Activated T-cell treated with anti-CD3 and anti-CD28 coated beads for 4 hours (primary cell): ENCODE measurements around the gene HHIPL1.
A peak's percentile ranks its signal among the peaks of the same experiment; 100 is the strongest.

ENCODE experiments used
- DNase-seq: peaks from one replicate; pipeline ENCODE4 v3.0.0-alpha.2; 2020

Gene HHIPL1

DNA sequence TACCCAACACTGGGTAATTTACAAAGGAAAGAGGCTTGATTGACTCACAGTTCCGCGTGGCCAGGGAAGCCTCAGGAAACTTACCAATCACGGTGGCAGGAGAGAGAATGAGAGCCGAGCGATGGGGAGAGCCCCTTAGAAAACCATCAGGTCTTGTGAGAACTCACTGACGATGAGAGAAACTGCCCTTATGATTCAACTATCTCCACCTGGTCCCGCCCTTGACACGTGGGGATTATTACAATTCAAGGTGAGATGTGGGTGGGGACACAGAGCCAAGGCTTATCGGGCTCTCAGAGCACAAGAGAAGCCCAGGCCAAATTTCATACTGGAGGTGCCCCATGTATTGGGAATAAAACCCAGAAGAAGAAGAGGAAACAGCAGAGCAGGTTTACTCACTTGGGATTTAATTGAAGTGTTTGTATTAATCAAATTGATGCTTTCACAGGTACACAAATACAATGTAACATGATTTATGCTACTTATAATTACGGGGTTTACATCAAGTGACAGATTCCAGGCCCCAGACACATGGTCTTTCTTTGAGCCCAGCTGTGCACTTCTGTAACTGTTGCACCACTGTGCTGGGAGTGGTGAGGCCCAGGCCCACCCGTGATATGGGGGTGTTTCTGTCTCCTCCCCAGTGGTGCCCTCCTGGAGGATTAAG is 32.7 kb upstream of the HHIPL1 start:
- DNase-seq, result no peak

DNA sequence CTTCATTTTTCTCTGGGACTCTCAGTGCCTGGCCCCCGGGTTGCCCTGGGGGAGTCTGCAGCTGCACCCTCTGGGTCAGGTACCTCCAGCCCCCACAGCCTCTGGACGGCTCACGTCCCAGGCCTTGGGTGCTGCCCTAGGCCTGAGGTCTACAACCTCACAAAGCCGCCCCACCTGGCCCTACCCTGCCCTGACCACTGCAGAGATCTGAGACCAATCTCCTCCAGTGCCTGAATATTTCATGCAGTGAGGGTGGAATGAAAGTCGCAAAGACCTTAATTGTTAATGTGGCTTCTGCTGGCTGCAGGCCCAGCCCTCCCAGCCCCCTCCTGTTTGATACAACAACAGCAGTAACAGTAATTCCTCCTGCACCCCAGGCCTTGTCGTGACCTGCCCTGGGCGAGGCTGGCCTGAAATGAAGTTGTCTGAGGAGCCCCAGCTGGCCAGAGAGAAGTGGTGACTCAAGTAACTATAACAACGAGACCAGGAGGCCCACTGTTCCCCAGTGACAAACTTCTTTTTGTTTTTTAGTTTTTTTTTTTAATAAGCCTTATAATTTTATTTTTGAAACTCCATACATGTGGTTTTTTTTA is 32.1 kb upstream of the HHIPL1 start:
- DNase-seq, result no peak

DNA sequence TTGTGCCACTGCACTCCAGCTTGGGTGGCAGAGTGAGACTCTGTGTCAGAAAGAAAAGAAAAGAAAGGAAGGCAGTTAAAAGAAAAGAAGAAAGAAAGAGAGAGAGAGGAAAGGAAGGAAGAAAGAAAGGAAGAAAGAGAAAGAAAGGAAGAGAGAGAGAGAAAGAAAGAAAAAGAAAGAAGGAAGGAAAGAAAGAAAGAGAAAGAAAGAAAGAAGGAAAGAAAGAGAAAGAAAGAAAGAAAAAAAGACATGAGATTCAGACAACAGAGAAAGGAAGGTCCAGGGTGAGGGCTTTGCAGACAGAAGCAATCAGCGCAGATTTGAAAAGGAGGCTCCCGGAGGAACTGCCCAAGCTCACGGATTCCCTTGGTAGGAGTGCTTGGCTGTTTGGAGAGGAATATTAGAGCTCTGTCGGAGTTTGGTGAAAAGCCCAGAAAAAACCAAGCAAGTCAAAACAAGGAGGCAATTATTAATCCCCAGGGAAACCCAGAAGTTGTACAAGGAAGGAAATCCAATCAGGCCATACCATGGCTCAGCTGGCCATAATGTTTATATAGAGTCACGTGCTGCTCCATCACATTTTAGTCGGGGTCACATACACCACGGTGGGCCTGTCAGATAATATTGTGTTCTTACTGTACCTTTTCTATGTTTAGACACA is 29.3 kb upstream of the HHIPL1 start:
- no peak for DNase-seq

DNA sequence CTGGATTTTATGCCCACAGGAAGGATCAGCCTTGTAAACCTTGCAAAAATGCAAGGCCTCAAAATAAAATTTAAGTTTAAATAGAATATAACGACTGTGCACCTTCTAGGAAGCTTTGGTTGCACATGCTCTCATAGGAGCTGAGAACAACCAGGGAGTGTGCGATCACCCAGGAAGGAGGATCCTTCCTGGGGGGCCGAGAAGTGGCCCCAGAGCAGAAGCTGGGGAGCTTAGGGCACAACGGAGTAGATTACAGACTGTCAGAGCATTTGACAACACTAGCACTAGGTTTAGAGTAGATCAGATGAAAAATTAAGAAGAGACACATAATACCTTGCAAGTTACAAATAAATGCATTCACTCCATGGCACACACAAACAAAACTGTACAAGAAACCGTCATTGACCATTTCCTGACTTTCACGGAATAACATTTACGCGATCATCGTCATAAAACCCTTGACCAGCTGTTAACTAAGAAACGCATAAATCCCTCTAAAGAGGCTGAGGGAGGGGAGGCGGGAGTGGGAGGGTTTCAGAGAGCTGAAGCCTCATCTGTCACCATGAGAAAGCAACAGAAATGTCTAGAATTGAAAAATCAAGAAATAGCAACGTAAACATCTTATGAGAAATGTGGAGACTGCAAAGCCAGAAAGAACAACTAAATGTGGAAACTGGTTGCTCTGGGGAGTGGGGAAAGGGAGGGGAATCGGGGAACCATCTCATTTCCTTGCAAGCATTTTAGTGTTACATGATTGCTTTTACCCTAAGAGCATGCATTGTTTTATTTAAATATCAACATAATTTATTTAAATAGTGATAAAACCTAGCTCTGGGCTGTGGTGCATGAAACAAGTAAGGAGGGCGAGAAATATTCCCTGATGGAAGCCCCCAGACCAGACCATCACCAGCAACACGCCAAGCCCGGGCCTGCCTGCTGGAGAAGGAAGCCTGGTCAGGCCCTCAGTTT is 27.8 kb upstream of the HHIPL1 start:
- DNase-seq, result no peak

DNA sequence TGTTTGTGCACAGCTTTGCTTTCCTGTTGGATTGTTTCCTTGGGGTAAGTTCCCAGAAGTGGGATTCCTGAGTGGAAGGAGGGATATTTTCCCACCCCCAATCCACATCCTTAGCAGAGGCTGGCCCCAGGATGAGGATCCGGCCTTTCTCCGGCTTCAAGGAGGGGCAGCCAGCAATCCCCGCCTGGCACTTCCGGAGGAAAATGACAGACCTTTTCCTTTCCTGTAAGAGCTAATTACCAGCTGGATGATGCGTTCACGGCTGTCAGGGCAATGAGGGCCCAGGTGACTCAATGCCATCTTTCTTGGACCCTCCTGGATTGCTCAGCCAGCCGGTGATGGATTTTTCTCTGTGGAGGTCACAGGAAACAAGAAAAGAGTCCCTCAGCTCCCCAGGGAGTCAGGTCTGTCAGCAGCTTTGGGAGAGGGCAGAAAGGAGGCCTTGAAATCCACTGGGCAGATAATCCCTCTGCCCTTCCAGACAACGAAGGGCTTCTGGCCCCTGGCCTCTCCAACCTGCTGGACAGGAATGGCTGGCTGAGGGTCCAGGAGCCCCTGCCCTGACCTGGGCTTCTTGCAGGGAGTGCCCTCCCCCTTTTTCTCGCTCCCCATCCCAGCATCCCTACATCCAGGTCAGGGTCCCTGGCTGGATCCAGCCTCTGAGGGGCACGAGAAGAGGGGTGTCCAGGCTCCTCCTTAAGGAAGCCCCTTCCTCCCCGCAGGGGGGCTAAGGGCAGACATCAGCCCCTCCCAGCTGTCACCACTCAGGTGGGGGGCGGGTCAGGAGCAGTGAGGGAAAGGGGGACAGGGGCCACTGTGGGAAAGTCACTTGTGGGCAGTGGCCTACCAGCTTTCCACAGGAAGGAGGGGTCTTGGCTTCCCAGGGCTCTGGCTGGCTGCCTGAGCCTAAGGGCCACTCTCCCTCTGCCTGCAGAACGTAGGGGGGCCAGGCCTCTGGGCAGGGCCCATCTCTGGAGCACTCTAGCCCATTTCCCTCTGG is 24.8 kb upstream of the HHIPL1 start:
- no peak for DNase-seq

DNA sequence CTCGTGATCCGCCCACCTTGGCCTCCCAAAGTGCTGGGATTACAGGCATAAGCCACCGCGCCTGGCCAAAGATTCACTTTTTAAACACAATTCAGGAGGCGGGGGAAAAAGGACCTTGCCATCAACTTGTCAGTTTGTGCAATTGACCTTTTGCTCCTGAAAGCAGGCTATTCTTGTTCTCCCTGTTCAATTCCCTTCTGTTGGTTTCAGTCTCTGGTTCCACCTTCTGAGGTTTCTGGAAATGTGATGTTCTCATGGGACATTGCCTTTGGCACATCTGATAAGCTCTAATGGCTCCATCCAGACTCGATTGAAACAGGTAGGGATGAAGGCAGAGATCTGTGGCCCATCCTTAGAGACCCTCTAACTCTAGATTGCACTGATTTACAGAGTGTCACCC is 23.0 kb upstream of the HHIPL1 start:
- DNase-seq, result no peak

DNA sequence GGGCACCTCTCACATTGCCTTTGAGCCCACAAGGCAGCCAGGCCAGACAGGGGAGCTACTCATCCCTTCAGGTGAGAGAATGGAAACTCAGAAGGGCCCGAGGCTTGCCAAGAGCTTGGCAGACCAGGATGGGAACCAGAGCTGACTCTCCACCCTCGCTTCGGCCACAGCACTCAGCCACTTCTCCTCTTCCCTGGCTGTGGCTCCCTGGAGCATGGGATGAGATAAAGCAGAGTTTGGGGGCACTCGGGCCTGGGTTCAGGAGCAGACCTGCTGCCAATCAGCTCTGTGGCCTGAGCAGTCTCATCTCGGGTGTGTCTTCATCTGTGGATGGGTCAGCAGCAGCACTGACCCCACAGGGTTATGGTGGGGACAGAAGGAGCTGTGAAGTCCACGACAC is 20.9 kb upstream of the HHIPL1 start:
- DNase-seq, result no peak

DNA sequence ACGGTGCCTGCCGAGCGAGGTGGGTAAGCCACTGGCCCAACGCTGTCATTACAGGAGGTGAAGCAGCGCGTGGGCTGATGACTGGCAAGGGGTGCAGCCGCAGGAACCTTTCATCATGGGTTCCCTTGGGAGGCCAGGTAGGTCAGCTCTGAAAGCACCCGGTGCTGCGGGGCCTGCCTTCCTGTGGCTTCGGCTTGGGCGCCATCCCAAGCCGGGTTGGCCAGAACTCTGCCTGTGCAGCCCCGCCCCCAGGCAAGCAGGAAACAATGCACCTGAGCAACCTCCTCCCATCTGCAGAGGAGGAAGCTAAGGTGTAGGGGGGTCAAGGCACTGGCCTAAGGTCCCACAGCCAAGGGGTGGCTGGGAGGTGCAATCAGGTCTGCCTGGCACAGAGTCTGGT is 20.0 kb upstream of the HHIPL1 start:
- DNase-seq, result no peak

DNA sequence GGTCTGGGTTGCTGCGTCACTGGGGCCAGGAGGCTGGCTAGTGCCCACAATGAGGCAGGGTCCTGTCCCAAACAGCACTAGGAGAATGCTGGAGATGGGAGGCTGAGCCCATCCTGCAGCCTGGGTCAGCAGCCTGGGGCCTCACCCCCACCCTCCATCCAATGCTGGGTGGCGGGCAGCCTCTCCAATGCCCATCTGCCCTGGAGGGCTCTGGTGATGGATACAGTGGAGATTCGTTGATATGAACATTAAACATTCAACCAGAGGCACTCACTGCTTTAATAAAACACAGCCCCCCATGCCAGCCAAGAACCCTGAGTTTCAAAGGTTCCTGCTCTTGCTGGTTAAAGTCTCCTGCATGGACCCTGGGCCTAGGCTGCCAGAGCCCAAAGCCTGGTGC is 19.5 kb upstream of the HHIPL1 start:
- no peak for DNase-seq

DNA sequence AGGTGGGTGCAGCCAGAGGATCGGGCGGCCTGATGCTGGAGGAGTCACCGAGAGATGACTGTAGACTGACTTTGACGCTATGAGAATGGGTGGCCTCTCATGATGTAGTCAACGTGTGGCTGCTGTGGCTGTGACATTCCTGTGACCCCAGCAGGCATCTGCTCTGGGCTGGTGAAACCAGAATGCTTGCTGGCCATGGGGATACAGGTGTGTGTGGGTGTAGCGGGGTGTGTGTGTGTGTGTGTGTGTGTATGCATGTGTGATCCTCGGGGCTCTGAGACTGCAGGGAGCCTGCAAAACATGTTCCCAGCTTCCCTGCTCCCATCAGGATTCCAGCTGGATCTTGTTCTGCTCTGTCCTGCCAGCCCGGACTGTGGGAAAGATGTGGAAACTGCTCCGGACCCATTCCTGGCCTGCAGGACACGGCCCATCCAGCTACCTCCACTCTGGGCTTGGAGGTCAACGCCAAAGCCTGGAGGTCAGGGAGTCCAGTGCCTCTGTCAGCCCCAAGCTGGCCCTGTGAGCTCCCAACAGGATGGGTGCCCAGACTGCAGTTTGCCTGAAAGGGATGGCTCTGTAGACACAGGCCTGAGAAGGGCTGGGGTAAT is 18.8 kb upstream of the HHIPL1 start:
- DNase-seq, result no peak

DNA sequence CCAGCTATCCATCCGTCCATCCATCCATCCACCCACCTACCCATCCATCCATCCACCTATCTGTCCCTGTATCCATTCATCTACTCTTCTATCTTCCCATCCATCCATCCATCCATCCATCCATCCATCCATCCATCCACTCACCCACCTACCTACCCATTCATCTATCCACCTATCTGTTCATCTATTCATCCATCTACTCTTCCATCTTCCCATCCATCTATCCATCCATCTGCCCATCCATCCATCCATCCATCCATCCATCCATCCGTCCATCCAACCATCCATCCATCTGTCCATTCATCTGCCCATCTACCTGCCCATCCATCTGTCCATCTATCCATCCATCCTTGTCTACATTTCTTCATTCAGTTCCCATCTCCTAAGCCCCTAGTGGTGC is 17.8 kb upstream of the HHIPL1 start:
- DNase-seq, result no peak

DNA sequence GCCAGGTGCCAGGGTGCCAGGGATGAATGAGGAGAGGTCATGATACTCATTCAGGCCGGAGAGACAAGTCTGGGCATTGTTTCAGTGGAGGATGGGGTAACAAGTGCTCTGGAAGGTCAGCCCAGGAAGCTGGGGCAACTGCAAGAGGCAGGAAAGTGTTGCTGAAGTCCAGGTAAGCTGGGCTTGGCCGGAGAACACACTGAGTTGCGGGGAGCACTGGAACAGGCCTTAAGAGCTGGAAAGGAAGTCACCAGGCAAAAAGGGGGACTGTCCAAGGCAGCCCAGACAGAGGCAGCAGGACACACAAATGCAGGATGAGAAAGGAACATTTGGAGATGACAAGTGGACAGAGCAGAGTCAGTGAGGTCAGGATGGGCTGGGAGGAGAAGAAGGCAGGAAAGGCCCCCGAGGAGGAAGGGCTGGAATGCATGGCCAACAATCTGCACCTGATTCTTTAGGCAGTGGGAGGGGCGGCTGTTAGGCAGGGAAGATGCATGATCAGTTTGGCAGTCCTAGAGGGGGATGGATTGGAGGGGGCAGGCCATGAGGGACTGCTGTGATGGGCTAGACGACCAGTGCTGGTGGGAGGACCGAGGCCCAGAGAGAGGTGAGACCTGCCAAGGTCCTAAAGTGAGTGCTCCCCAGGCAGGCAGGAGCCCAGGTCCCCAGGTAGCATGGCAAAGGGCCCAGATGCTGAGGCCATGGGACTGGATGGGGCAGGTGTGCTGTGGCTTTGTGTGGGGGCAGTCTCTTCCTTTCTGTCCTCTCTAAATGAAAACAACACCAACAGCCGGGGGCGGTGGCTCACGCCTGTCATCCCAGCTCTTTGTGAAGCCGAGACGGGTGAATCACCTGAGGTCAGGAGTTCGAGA is 17.2 kb upstream of the HHIPL1 start:
- no peak for DNase-seq

DNA sequence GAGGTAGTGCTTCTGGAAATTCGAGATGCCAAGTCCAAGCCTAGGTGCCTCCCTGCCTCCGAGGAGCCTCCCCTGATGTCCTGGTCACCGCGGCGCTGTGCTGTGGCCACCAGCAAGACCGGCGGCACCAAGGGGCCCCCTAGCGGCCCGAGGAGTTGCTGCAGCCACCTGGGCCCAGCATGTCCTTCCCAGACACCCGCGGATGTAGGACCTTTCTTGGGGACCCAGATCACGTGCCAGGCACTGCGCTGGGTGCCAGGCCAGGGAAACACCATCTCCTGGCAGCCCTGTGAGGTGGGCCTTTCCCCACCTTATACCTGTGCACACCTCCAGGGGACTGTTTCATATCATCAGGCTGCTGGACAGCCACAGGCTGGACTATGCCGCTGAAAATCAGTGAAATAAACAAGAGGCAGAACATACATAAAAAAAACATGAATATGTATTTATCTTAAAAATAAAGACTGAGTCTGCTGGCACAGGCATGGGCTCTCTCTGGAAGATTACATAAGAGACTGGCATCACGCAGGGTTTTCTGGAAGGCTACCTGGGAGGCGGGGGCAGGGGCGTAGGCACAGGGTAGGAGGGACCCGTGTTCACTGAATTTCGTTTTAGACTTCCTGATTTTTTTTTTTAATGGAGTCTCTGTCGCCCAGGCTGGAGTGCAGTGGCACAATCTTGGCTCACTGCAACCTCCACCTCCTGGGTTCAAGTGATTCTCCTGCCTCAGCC is 15.9 kb upstream of the HHIPL1 start:
- peak; percentile 37 for DNase-seq

DNA sequence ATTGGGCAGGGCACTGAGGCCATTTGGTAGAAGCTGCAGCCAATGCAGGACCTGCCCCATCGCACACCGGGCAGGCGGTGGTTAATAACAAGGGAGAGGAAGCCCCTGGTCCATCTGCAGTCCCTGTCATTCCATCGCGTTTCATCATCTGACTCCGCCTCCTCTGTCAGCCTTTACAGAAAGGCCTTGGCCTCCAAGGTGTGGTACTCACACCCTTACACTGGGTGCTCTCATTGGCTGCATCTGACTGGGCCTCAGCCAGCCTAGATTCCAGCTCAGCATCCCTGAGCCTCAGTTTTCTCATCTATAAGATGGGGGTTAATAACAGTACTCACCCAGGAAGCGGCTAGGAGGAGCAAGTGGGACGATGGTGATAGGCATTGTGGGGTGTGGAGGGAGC is 14.7 kb upstream of the HHIPL1 start:
- DNase-seq, result no peak

DNA sequence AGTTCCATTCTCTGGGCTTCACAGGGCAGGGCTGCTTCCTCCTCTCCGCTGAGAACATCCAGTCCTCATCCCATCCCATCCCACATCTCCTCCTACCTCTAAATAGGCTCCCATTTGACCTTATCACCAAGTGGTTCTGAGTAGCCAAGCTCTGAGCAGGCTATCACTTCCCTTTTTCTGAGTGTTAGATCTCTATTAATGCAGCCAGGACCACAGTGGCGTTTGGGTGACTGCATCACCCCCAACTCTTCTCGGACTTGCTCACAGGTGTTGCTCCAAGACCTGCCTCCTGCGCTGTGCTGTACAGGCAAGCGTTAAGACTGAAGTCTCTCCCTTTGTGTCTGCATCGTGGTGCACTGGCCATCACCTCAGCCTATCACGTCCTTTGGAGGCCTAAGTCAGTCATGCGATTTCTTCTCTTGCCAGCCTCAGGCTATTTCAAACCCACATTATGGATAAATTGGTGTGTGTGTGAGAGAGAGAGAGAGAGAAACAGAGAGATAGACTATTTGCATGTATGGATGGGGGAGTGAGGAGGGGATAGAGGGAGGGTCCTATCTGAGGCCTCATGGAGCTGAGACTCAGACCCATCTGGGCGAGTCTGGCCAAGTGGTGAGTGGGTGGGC is 12.4 kb upstream of the HHIPL1 start:
- DNase-seq, result no peak

DNA sequence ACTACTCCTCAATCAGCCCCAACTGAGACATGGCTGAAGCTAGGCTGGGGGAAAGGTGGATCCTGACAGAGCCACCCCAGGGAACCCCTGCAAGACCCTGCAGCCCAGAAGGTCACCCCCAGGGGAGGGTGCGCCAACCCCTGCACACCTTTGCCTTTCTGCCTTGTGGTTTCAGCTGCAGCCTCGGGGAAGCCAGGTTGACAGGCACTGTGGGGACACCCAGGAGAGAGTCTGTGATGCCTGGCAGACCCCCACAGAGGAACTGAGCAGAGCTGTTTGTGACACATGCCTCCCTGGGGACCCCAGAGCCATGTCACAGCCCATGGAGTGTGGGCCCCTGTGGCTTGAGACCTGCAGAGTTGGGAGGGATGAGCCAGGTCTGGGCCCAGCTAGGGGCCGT is 11.8 kb upstream of the HHIPL1 start:
- no peak for DNase-seq

DNA sequence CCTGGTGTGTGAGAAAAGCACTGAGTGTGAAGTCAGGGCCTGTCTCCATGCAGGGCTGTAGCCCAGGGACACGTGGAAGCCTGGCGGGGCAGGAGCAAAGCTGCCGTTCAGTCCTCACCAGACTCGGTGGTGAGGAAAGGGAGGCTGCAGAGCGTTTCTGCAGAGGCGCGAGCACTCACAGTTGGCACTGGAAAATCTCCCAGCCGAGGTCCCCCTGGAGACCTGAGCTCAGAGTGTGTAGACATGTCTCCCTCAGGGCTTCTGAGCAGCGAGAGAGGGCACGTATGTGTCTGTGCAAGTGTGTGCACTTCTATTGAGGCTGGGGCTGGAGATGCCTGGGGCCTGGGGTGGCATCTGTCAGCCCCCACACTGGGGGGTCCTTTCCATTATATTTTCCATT is 11.0 kb upstream of the HHIPL1 start:
- DNase-seq, result no peak

DNA sequence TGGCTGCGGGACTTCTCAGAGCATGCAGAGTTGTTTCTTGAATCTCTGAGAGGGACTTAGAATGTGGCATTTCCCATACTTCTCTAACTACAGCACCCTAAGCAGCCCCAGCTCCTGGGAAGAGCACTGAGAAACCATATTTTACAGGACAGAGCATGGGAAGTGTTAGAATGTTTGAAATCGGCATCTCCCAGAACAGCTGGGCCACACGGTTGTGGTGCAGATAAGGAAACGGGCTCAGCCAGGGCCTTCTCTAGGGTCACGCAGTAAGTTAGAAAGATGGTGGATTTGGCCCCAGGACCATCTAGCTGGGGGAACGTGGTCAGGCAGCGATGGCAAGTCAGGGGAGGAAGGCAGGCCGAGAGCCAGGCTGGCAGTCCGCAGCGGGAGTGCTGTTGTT is 10.5 kb upstream of the HHIPL1 start:
- DNase-seq, result no peak

DNA sequence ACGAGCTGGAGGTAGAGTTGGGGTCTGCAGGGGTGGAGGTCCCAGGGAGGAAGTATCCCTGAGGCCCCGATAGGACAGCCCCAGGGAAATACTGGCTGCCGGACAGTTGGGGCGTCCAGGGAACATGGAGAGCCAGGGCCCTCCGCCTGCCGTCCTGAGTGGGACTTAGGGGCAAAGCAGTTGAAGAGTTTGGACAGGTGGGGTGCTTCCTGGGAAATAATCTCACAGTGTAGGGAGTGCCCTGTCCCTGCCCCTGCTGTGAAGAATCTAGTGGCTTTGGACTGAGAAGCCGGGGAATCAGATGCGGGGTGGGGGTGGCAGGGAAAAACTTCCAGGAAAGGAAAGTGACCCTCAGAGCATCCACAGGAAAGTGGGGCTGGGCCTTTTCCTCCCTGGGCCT is 9.8 kb upstream of the HHIPL1 start:
- DNase-seq, result no peak

DNA sequence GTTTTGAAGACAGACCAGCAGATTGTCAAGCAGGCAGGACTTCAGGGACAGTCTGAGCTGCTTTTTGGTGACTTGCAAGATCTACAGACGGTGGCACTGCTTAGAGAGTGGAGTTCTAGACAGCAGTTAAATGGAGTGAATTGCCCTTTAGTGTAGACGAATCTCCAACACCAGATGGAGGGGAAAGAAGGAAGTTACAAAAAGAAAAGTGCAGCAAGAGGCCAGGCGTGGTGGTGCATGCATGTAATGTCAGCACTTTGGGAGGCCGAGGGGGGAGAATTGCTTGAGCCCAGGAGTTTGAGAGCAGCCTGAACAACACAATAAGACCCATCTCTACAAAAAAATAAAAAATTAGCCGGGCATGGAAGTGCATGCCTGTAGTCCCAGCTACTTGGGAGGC is 8.4 kb upstream of the HHIPL1 start:
- no peak for DNase-seq
